ENCODE results near the gene ATP1A2.

GRCh38 chr1:160103658-160104408 is 11.7 kb upstream of the ATP1A2 start:
- TF ChIP-seq CTCF (IDR thresholded peaks at IDR 0.05; ENCODE audit: low read depth, low read length) (no peak), MAX (IDR thresholded peaks at IDR 0.05; ENCODE audit: low read depth, low read length) (no peak)

All from NB4 (cell line).